ENCODE data around the gene RRAGD.

The RRAGD gene

DNA sequence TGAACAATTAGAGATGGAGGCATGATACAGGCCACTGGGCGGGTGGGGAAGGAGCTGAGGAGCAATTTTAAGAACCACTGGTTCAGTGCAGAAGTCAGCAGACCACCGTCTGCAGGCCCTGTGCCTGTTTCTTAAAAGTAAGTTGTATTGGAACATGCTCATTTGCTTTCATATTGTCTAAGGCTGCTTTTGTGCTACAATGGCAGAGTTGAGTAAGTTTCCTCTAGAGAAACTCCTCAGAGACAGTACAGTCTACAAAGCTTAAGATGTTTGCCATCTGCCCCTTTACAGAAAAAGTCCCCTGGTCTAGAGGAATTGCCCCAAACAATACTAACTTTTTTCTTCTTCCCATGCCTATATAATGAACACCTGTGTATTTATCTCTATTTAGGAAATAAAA lies 31.0 kb downstream of the RRAGD start:
- TF ChIP-seq, protein P1, sequence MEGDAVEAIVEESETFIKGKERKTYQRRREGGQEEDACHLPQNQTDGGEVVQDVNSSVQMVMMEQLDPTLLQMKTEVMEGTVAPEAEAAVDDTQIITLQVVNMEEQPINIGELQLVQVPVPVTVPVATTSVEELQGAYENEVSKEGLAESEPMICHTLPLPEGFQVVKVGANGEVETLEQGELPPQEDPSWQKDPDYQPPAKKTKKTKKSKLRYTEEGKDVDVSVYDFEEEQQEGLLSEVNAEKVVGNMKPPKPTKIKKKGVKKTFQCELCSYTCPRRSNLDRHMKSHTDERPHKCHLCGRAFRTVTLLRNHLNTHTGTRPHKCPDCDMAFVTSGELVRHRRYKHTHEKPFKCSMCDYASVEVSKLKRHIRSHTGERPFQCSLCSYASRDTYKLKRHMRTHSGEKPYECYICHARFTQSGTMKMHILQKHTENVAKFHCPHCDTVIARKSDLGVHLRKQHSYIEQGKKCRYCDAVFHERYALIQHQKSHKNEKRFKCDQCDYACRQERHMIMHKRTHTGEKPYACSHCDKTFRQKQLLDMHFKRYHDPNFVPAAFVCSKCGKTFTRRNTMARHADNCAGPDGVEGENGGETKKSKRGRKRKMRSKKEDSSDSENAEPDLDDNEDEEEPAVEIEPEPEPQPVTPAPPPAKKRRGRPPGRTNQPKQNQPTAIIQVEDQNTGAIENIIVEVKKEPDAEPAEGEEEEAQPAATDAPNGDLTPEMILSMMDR (IDR thresholded peaks at IDR 0.05; ENCODE audit: low read depth, low read length, missing control alignments): no peak
- H3K4me3 ChIP-seq (ENCODE audit: low read depth, low read length): no peak overlapping the region
- DNase-seq (ENCODE audit: low read depth): no peak

DNA sequence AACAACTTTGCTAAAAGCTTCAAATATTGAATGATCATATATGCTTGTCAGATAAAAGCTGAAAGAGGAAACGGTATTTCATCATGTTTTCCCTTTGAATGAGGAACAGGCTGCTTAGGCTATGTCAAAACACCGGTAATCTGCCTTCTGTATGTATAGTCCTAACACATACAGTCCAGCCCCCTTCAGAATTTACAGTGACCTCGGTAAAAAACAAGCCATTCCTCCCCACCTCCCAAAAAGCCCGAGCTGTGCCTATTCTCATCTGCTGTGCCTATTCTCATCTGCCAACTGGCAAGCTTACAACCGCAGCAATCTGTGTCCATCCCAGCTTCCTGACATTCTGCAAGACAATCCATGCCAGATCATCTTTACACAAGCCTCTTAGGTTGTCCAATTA lies 32.8 kb downstream of the RRAGD start:
- TF ChIP-seq, protein P1 (IDR thresholded peaks at IDR 0.05; ENCODE audit: low read depth, low read length, missing control alignments): no peak
- H3K4me3 ChIP-seq (ENCODE audit: low read depth, low read length): no peak overlapping the region
- no peak for DNase-seq (ENCODE audit: low read depth)

DNA sequence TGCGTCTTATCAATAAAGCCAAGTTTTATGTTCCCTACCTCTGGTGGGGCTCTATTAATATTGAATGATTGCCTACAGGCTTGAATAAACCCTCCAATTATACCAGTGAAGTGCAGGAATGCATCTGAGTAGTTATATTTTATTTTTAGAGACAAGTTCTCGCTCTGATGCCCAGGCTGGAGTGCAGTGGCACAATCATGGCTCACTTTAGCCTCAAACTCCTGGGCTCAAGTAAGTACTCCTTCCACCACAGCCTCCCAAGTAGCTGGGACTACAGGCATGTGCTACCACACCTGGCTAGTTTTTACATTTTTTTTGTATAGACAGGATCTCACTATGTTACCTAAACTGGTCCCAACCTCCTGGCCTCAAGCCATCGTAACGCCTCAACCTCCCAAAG lies 33.4 kb downstream of the RRAGD start:
- DNase-seq (ENCODE audit: low read depth): no peak
- TF ChIP-seq, protein P1 (IDR thresholded peaks at IDR 0.05; ENCODE audit: low read depth, low read length, missing control alignments): no peak
- H3K4me3 ChIP-seq (ENCODE audit: low read depth, low read length): no peak overlapping the region

DNA sequence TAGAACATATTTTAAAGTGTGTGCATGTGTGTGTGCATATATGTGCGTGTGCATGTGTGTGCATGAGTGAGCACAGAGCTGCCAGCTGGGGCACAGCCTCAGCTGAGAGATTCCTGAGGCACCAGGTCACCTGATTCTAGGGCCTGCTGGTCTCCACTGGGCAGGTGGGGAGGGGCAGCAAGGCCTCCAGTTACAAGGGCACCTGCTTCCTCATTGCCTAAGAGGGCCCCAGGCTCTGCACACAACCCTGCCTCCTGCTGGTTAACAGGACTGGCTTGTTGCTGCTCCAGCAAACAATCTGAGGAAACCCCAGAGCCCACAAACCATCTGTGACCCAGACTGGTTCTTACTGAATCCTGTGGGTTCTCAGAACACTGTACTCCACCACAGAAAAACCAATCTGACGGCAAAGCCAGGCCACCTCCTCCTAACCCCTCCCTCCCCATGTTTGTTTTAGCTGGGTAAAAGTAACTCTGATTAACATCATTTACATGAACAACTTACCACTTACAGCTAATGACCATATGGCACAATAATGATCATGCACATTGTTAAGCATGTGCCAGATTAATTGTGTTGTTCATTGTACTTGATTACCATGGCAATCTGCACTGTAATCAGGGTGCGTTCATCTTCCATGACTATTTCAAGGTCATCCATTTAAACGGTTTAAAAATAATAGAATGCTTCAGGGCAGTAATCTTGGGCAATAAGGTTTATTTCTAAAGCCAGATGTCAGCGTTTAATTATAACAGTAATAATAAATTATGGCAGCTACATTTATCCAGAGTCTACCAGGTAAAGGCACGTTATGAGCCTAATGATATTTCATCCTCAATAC lies 36.4 kb downstream of the RRAGD start:
- TF ChIP-seq, protein P1 (IDR thresholded peaks at IDR 0.05; ENCODE audit: low read depth, low read length, missing control alignments): peak; percentile 73
- H3K4me3 ChIP-seq (ENCODE audit: low read depth, low read length): no peak overlapping the region
- peak; percentile 89 for DNase-seq (ENCODE audit: low read depth)

DNA sequence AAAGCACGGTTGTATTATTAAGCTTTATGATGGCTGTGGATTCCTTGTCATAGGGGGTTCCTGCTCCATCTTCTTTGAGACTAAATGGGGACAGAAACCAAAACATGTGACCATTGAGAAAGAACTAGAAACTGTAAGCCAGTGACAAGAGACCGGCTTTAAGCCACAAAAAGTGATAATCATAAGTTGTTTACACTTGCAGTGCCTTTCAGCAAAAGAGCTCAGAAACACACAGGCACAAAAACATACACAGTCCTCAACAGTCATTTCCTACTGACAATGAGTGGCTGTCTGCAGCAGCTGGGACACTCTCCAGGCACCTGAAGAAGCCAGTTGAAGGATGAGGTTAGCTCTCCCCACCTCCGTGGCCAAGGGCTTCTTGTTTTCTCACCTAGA lies 39.6 kb downstream of the RRAGD start:
- H3K4me3 ChIP-seq (ENCODE audit: low read depth, low read length): no peak overlapping the region
- TF ChIP-seq, protein P1 (IDR thresholded peaks at IDR 0.05; ENCODE audit: low read depth, low read length, missing control alignments): no peak
- no peak for DNase-seq (ENCODE audit: low read depth)

DNA sequence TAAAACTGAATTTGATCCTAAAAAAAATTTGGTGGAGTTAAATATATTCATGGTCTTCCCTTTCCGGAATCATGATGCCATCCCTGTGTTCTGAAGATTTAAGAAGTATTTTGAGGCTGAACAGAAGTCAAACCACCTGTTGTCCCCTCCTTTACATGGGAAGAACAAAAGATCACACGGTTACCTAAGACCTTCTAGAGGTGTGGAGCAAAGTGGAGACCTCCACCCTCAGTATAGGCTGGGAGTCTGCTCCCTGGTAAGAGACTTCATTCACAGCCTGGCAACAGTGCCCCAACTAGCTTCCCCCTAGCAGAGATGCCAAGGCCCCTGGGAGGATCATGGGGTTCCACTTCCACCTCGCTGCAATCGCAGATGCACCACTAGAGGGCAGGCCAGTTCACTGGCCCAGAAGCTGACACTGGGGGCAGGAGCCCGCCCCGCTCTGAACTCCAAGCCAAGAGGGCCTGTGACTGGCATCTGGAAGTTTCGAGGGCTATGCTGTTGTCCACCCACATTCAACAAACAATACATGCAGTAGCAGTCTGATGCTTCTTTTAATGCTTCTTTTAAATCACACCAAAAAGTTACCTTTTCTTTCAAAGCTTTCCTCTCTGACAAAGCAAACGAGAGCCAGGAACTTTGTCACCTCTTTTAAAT lies 40.1 kb downstream of the RRAGD start:
- no peak overlapping the region for H3K4me3 ChIP-seq (ENCODE audit: low read depth, low read length)
- TF ChIP-seq, protein P1 (IDR thresholded peaks at IDR 0.05; ENCODE audit: low read depth, low read length, missing control alignments): peak; percentile 99
- no peak for DNase-seq (ENCODE audit: low read depth)

Measured in GM12864 (cell line).